A549 (cell line): ENCODE results near the gene MAT2A. TPM values are rescaled to one million over a fixed set of nuclear protein-coding genes. Genes with fewer than 3 reads are reported as not detected.

Source experiments
- ATAC-seq, 2 experiments: fragments of 200-7000 bp in 1 of 2; fragments of >200 bp in 1 of 2; cut with Nextera tagmentation in 1 of 2; cut with Tn5 transposase in 1 of 2; 3 replicates each; pipeline versions ENCODE4 v1.8.0 to v1.9.1; 2018 to 2020; ENCODE audit warnings: mild to moderate bottlenecking in 1 of 2, moderate library complexity in 1 of 2
- CTCF ChIA-PET: fragments of 300-600 bp; sonication (Branson Sonifier 250); formaldehyde crosslinking; extraction: SDS; loops from one replicate; lab custom pipeline; 2021; ENCODE audit warnings: antibody characterized with exemption, inconsistent platforms; lab: Yijun Ruan, JAX
- POLR2A ChIA-PET: fragments of 350-600 bp; formaldehyde crosslinking; extraction: SDS; loops from one replicate; lab custom pipeline; 2021; ENCODE audit warnings: antibody characterized with exemption, inconsistent platforms; lab: Yijun Ruan, JAX
- DNase-seq, 2 experiments: peaks; one replicate each; pipeline versions ENCODE4 v3.0.0 to v3.0.0-alpha.2; 2011 to 2016; ENCODE audit warnings: low read depth in 1 of 2, low spot score in 1 of 2
- FAIRE-seq: peaks from 2 replicates; lab custom pipeline; 2011; peaks lifted over from hg19 to GRCh38; lab: Jason Lieb, UNC
- H3K27ac ChIP-seq, 2 experiments: fragments of >200 bp; sonication (Bioruptor Twin); formaldehyde crosslinking; 3 replicates each; pipeline ENCODE4 v1.5.1; 2016 to 2017
- H3K4me1 ChIP-seq: fragments of >200 bp; sonication (Bioruptor Twin); formaldehyde crosslinking; 3 replicates; pipeline ENCODE4 v1.6.1; 2016
- H3K4me2 ChIP-seq: fragments of >200 bp; sonication (Bioruptor Twin); formaldehyde crosslinking; 3 replicates; pipeline ENCODE4 v1.6.1; 2016
- H3K4me3 ChIP-seq: fragments of >200 bp; sonication (Bioruptor Twin); formaldehyde crosslinking; 3 replicates; pipeline ENCODE4 v1.5.1; 2016
- H3K9me3 ChIP-seq: fragments of >200 bp; sonication (Bioruptor Twin); formaldehyde crosslinking; 3 replicates; pipeline ENCODE4 v1.6.1; 2016
- FOSL2 ChIP-seq, 2 experiments: fragments of 450-650 bp in 1 of 2; fragments of >200 bp in 1 of 2; sonication (Bioruptor Twin) in 1 of 2; formaldehyde crosslinking; IDR thresholded peaks; 2 replicates each; pipeline versions ENCODE4 v1.5.0 to v1.6.1; 2016 to 2020; ENCODE audit warnings: mild to moderate bottlenecking in 1 of 2, moderate library complexity in 1 of 2
- GATA3 ChIP-seq: IDR thresholded peaks from 2 replicates; pipeline ENCODE4 v1.6.1; 2012; ENCODE audit warnings: borderline replicate concordance
- MAFK ChIP-seq: fragments of 450-650 bp; IDR thresholded peaks from 2 replicates; pipeline ENCODE4 v1.6.1; 2014; ENCODE audit not compliant: partially characterized antibody
- NPAS2 ChIP-seq: fragments of 250-450 bp; sonication (Bioruptor Pico); IDR thresholded peaks from 2 replicates; pipeline ENCODE4 v1.8.0; 2022; ENCODE audit warnings: mild to moderate bottlenecking, moderate library complexity, borderline replicate concordance
- PHF8 ChIP-seq: fragments of 200-600 bp; sonication (generic); IDR thresholded peaks from 2 replicates; pipeline ENCODE4 v1.6.1; 2016; ENCODE audit warnings: low read depth, mild to moderate bottlenecking, antibody characterized with exemption, moderate library complexity, borderline replicate concordance
- RCOR1 ChIP-seq: fragments of 150-350 bp; IDR thresholded peaks from 2 replicates; pipeline ENCODE4 v1.6.1; 2014; ENCODE audit warnings: antibody characterized with exemption, low read length, low read depth
- ZFP36 ChIP-seq: fragments of 450-650 bp; IDR thresholded peaks from 2 replicates; pipeline ENCODE4 v1.6.1; 2014; ENCODE audit warnings: borderline replicate concordance; ENCODE audit not compliant: partially characterized antibody
- ZNF302 ChIP-seq: fragments of 250-450 bp; sonication (Bioruptor Pico); IDR thresholded peaks from 2 replicates; pipeline ENCODE4 v1.9.0; 2021; ENCODE audit warnings: inconsistent platforms, mild to moderate bottlenecking, moderate library complexity
- WGBS: methylation state at CpG from one replicate; pipeline ENCODE4 v1.1.6; 2017; ENCODE audit errors: missing lambda C conversion rate; 5-methylcytosine and 5-hydroxymethylcytosine counted together
- polyA plus RNA-seq, 4 experiments: library from polyadenylated mRNA; depleted of rRNA in 3 of 4; stranded (reverse); fragments of >200 nt; fragmentation: RNase III in 1 of 4; extraction: RNeasy Plus Mini Kit Qiagen cat#74134 plus additional on column Dnase treatment in 1 of 4; gene quantifications; 2 replicates in 3 of 4; 3 replicates in 1 of 4; pipeline ENCODE4 v1.2.3, GENCODE V29; 2011 to 2017
- TF ChIP-seq, protein P1 (sequence below): fragments of 150-350 bp; IDR thresholded peaks from 2 replicates; pipeline ENCODE4 v1.6.1; 2014; ENCODE audit warnings: low read depth, mild to moderate bottlenecking, low read length
- TF ChIP-seq, protein P2 (sequence below): fragments of 450-650 bp; IDR thresholded peaks from 2 replicates; pipeline ENCODE4 v1.6.1; 2014; ENCODE audit warnings: antibody characterized with exemption
- TF ChIP-seq, protein P3 (sequence below): fragments of 200-600 bp; sonication (generic); IDR thresholded peaks from 2 replicates; pipeline ENCODE4 v1.6.1; 2016; ENCODE audit warnings: antibody characterized with exemption, mild to moderate bottlenecking, moderate library complexity

The MAT2A gene
- polyA plus RNA-seq, 2 of the 4 experiments (the other 2 are of a cell fraction), result 370 to 1,024 TPM

DNA sequence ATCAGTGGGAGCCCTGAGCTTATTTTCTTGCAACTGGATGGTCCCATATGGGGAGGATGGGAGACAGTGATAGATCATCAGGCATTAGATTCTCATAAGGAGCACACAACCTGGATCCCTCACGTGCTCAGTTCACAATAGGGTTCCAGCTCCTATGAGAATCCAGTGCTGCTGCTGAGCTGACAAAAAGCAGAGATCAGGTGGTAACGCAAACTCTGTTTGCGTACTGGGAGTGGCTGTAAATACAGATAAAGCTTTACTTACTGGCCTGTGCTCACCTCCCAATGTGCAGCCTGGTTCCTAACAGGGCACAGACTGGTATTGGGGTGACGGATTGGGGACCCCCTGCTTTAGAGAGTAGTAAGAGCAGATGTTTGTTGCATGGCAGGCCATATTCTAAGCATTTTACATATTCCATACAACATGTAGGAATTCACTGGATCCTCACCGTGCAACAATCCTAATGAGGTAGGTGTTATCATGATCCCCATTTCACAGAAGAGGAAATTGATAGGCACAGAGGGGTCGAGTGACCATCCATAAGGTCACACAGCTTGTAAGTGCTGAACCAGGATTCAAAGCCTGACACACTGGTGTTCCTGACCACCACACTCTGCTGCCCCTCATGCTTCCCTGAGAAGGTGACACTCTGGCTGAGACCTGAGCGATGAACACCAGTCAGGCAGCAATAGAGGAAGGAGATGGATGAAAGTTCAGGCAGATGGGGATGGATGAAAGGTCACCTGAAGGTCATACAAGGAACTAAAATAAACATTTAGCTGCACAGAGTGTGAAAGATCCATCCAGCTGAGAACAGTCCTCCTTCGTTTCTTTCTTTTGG lies 15.7 kb upstream of the MAT2A start:
- Histone ChIP-seq H3K4me2 (0 out of 3 replicates have a peak overlapping the region, but pooled peaks have one; percentile 5), H3K4me3 (no peak overlapping the region), H3K27ac (peak overlapping the region; percentile 18 to 65; a peak in 4 of 6 replicates), H3K4me1 (peaks cover 23% of the 10 kb centered on the region), H3K9me3 (no peaks in the 10 kb centered on the region)
- DNase-seq (peak in 1 of 2 experiments; percentile 56), FAIRE-seq (no peak), ATAC-seq (peak in 1 of 2 experiments; percentile 36; a peak in 4 of 6 replicates)
- TF ChIP-seq, protein P1, sequence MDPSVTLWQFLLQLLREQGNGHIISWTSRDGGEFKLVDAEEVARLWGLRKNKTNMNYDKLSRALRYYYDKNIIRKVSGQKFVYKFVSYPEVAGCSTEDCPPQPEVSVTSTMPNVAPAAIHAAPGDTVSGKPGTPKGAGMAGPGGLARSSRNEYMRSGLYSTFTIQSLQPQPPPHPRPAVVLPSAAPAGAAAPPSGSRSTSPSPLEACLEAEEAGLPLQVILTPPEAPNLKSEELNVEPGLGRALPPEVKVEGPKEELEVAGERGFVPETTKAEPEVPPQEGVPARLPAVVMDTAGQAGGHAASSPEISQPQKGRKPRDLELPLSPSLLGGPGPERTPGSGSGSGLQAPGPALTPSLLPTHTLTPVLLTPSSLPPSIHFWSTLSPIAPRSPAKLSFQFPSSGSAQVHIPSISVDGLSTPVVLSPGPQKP, result no peak
- TF ChIP-seq, protein P2, sequence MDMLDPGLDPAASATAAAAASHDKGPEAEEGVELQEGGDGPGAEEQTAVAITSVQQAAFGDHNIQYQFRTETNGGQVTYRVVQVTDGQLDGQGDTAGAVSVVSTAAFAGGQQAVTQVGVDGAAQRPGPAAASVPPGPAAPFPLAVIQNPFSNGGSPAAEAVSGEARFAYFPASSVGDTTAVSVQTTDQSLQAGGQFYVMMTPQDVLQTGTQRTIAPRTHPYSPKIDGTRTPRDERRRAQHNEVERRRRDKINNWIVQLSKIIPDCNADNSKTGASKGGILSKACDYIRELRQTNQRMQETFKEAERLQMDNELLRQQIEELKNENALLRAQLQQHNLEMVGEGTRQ, result peak; percentile 40; the same call in 1 of the 2 replicates
- TF ChIP-seq MAFK, result peak; percentile 57
- 52% methylated on average over 8 of the region's 8 CpGs for WGBS
- POLR2A ChIA-PET, result interaction anchor here (0.8 to 2.8 kb wide), 4 partner anchors 16 to 105 kb away, joined by 3 to 31 read pairs (median 4); partner anchors contain the start of genes MAT2A and SH2D6
- CTCF ChIA-PET, result interaction anchor here (0.5 to 15.1 kb wide), 8 partner anchors 12 to 223 kb away, joined by 3 to 145 read pairs (median 4); partner anchors contain the start of gene MAT2A

DNA sequence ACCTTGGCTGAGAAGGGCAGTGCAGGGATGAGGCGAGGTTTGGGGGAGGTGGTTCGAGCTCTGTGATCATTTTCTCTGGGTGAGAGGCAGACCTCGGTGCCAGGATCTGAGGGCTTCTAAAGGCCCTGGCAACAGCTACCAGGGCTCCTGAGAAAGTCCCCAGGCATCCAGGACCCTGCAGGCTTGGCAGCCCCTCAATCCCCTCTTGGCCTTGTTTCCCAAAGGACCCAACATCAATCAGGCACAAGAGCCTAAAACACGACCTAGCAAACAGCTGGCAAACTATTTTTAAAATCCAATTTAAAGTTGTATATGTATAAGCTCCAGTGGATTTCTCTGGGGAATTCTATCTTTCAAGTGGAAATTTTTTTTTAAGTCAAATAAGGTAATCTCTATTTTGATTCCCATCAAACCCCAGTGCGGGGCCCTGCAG lies 15.0 kb upstream of the MAT2A start:
- H3K9me3 ChIP-seq, result no peaks in the 10 kb centered on the region
- FAIRE-seq, result no peak
- peak; percentile 16 to 22; a peak in 2 of 6 replicates for ATAC-seq
- H3K4me1 ChIP-seq, result peaks cover 23% of the 10 kb centered on the region
- WGBS, result 75% methylated on average over 5 of the region's 5 CpGs
- ChIA-PET POLR2A (interaction anchor here (0.8 to 2.8 kb wide), 5 partner anchors 15 to 105 kb away, joined by 3 to 31 read pairs (median 3); partner anchors contain the start of genes MAT2A and SH2D6), CTCF (interaction anchor here (0.5 to 15.1 kb wide), 8 partner anchors 11 to 134 kb away, joined by 3 to 145 read pairs (median 4); partner anchors contain the start of gene MAT2A)
- H3K27ac ChIP-seq, result peak overlapping the region; percentile 18 to 65; a peak in 3 of 6 replicates
- no peak for DNase-seq
- H3K4me3 ChIP-seq, result no peak overlapping the region
- H3K4me2 ChIP-seq, result 0 out of 3 replicates have a peak overlapping the region, but pooled peaks have one; percentile 5
- no peak for TF ChIP-seq NPAS2
- no peak for TF ChIP-seq ZNF302 (CRISPR knock-in tag)
- TF ChIP-seq, protein P1, result no peak
- no peak for TF ChIP-seq ZFP36

DNA sequence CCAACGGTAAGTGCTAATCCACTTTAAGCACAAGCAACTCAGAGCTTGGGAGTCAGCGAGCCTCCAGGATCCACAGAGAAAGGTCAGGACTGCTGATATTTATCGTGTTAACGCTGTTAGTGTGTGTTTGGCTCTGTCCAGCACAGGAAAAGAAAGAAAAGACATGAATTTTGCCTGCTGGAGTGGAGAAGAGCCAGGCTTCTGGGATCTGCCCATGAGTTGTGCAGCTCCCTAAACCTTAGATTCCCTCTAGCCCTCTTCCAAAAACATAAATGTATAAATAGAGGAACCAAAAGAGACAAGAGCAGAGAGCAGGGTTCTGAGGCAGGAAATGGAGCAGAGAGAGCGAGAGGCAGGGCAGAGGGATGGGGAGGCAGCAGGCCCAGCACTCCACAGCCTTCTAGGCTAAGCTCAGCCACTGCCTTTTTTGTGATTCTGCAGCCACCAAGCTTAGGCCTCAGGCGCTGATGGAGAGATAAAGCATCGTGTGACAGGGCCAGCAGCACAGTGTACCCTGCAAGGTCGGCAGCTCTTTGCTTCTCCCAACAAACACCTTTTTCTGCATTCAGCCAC lies 14.5 kb upstream of the MAT2A start:
- FAIRE-seq, result no peak
- no peaks in the 10 kb centered on the region for H3K9me3 ChIP-seq
- peak; percentile 66 to 77; a peak in 5 of 6 replicates for ATAC-seq
- ChIA-PET CTCF (interaction anchor here (0.5 to 15.1 kb wide), 7 partner anchors 11 to 197 kb away, joined by 3 to 145 read pairs (median 5); partner anchors contain the start of genes MAT2A and TGOLN2), POLR2A (interaction anchor here (0.8 to 2.8 kb wide), 5 partner anchors 15 to 106 kb away, joined by 3 to 31 read pairs (median 3); partner anchors contain the start of genes MAT2A and SH2D6)
- peaks cover 23% of the 10 kb centered on the region for H3K4me1 ChIP-seq
- no peak for DNase-seq
- no peak overlapping the region for H3K4me2 ChIP-seq
- WGBS, result 60% methylated on average over 8 of the region's 8 CpGs
- TF ChIP-seq, protein P3, sequence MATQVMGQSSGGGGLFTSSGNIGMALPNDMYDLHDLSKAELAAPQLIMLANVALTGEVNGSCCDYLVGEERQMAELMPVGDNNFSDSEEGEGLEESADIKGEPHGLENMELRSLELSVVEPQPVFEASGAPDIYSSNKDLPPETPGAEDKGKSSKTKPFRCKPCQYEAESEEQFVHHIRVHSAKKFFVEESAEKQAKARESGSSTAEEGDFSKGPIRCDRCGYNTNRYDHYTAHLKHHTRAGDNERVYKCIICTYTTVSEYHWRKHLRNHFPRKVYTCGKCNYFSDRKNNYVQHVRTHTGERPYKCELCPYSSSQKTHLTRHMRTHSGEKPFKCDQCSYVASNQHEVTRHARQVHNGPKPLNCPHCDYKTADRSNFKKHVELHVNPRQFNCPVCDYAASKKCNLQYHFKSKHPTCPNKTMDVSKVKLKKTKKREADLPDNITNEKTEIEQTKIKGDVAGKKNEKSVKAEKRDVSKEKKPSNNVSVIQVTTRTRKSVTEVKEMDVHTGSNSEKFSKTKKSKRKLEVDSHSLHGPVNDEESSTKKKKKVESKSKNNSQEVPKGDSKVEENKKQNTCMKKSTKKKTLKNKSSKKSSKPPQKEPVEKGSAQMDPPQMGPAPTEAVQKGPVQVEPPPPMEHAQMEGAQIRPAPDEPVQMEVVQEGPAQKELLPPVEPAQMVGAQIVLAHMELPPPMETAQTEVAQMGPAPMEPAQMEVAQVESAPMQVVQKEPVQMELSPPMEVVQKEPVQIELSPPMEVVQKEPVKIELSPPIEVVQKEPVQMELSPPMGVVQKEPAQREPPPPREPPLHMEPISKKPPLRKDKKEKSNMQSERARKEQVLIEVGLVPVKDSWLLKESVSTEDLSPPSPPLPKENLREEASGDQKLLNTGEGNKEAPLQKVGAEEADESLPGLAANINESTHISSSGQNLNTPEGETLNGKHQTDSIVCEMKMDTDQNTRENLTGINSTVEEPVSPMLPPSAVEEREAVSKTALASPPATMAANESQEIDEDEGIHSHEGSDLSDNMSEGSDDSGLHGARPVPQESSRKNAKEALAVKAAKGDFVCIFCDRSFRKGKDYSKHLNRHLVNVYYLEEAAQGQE, result peak; percentile 53; the same call in 1 of the 2 replicates
- TF ChIP-seq RCOR1 (no peak), GATA3 (peak; percentile 37; the same call in 1 of the 2 replicates), PHF8 (no peak), FOSL2 (IDR thresholded peaks at IDR 0.05) (no peak), FOSL2 (CRISPR knock-in tag; IDR thresholded peaks at IDR 0.05) (no peak)
- H3K4me3 ChIP-seq, result no peak overlapping the region
- peak overlapping the region; percentile 9 to 65; a peak in 4 of 6 replicates for H3K27ac ChIP-seq
